Body of pancreas (tissue), 4 donors: Measurements from ENCODE around the gene SGCD.
"Not testable (repeated sequence)": the region's sequence is repeated elsewhere in the genome, so short reads cannot be mapped to it uniquely, and the experiment has no call there.

ENCODE experiments used
- CTCF ChIP-seq, 7 experiments: fragments of 450-650 bp in 4 of 7; fragments of 200-600 bp in 3 of 7; sonication (generic) in 3 of 7; IDR thresholded peaks; one replicate each; pipeline ENCODE4 v1.5.1; 2016 to 2019; ENCODE audit warnings: antibody characterized with exemption in 7 of 7
- POLR2A ChIP-seq, 3 donors: fragments of 450-650 bp; IDR thresholded peaks; one replicate each; pipeline ENCODE4 v1.6.1; 2016; ENCODE audit warnings: antibody characterized with exemption in 3 of 3, mild to moderate bottlenecking in 2 of 3

DNA sequence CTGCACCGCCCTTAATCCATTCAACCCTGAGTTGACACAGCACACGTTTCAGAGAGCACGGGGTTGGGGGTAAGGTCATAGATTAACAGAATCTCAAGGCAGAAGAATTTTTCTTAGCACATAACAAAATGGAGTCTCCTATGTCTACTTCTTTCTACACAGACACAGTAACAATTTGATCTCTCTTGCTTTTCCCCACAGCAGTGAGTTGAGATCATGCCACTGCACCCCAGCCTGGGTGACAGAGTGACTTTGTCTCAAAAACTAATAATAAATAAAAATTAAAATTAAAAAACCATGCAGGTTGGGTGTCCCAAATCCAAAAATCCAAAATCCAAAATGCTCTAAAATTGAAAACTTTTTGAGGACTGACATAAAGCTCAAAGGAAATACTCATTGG lies 339.7 kb downstream of the SGCD start:
- TF ChIP-seq CTCF, POLR2A (IDR thresholded peaks at IDR 0.05): not testable (repeated sequence)
